ENCODE results near the gene POLR3A.

The POLR3A gene

GRCh38 chr10:77993620-77994019 lies 35.7 kb downstream of the POLR3A start:
- H3K9me3 ChIP-seq (ENCODE audit: insufficient read depth, low read length): no peaks in the 10 kb centered on the region
- peaks cover 9% of the 10 kb centered on the region for H3K36me3 ChIP-seq (replicated peaks; ENCODE audit: low read depth, low read length)
- H3K27me3 ChIP-seq (ENCODE audit: low read depth, low read length): no peaks in the 10 kb centered on the region
- H3K4me2 ChIP-seq (ENCODE audit: low read length): no peak overlapping the region
- no peak overlapping the region for H3K4me3 ChIP-seq (ENCODE audit: low read length)
- H3K79me2 ChIP-seq (ENCODE audit: low read length): no peaks in the 10 kb centered on the region
- H3K4me1 ChIP-seq (ENCODE audit: low read length): no peaks in the 10 kb centered on the region
- H3K9ac ChIP-seq (ENCODE audit: low read length): no peak overlapping the region
- H4K20me1 ChIP-seq (ENCODE audit: insufficient read depth, low read length): no peaks in the 10 kb centered on the region
- H2AFZ ChIP-seq (ENCODE audit: low read depth, low read length): no peak overlapping the region
- no peak overlapping the region for H3K27ac ChIP-seq (ENCODE audit: low read length)
- no peak for TF ChIP-seq EZH2phosphoT487 (IDR thresholded peaks at IDR 0.05; ENCODE audit: low read depth)
- no peak for TF ChIP-seq CTCF (IDR thresholded peaks at IDR 0.05; ENCODE audit: low read depth, low read length)

GRCh38 chr10:77989081-77989724 lies 40.1 kb downstream of the POLR3A start:
- no peak for TF ChIP-seq CTCF (IDR thresholded peaks at IDR 0.05; ENCODE audit: low read depth, low read length)
- H3K27ac ChIP-seq (ENCODE audit: low read length): no peak overlapping the region
- H3K9me3 ChIP-seq (ENCODE audit: insufficient read depth, low read length): no peaks in the 10 kb centered on the region
- H3K9ac ChIP-seq (ENCODE audit: low read length): no peak overlapping the region
- H3K4me2 ChIP-seq (ENCODE audit: low read length): no peak overlapping the region
- H2AFZ ChIP-seq (ENCODE audit: low read depth, low read length): no peak overlapping the region
- H3K4me1 ChIP-seq (ENCODE audit: low read length): no peaks in the 10 kb centered on the region
- no peaks in the 10 kb centered on the region for H4K20me1 ChIP-seq (ENCODE audit: insufficient read depth, low read length)
- H3K4me3 ChIP-seq (ENCODE audit: low read length): no peak overlapping the region
- no peaks in the 10 kb centered on the region for H3K27me3 ChIP-seq (ENCODE audit: low read depth, low read length)
- no peaks in the 10 kb centered on the region for H3K79me2 ChIP-seq (ENCODE audit: low read length)
- H3K36me3 ChIP-seq (replicated peaks; ENCODE audit: low read depth, low read length): peaks cover 13% of the 10 kb centered on the region

GRCh38 chr10:77987671-77988255 lies 41.6 kb downstream of the POLR3A start:
- Histone ChIP-seq H2AFZ (ENCODE audit: low read depth, low read length) (no peak overlapping the region), H3K9ac (ENCODE audit: low read length) (no peak overlapping the region), H3K27ac (ENCODE audit: low read length) (no peak overlapping the region), H3K27me3 (ENCODE audit: low read depth, low read length) (no peaks in the 10 kb centered on the region), H3K4me3 (ENCODE audit: low read length) (no peak overlapping the region), H3K79me2 (ENCODE audit: low read length) (no peaks in the 10 kb centered on the region), H4K20me1 (ENCODE audit: insufficient read depth, low read length) (no peaks in the 10 kb centered on the region), H3K4me1 (ENCODE audit: low read length) (no peaks in the 10 kb centered on the region), H3K36me3 (replicated peaks; ENCODE audit: low read depth, low read length) (peaks cover 7% of the 10 kb centered on the region), H3K9me3 (ENCODE audit: insufficient read depth, low read length) (no peaks in the 10 kb centered on the region), H3K4me2 (ENCODE audit: low read length) (no peak overlapping the region)
- TF ChIP-seq EZH2phosphoT487 (IDR thresholded peaks at IDR 0.05; ENCODE audit: low read depth) (no peak), CTCF (IDR thresholded peaks at IDR 0.05; ENCODE audit: low read depth, low read length) (no peak)

GRCh38 chr10:77984986-77985385 lies 44.3 kb downstream of the POLR3A start:
- Histone ChIP-seq H3K27me3 (ENCODE audit: low read depth, low read length) (no peaks in the 10 kb centered on the region), H3K27ac (ENCODE audit: low read length) (no peak overlapping the region), H3K9ac (ENCODE audit: low read length) (no peak overlapping the region), H3K4me2 (ENCODE audit: low read length) (no peak overlapping the region), H3K9me3 (ENCODE audit: insufficient read depth, low read length) (no peaks in the 10 kb centered on the region), H3K4me3 (ENCODE audit: low read length) (no peak overlapping the region), H4K20me1 (ENCODE audit: insufficient read depth, low read length) (no peaks in the 10 kb centered on the region), H3K36me3 (replicated peaks; ENCODE audit: low read depth, low read length) (peaks cover 13% of the 10 kb centered on the region), H3K4me1 (ENCODE audit: low read length) (no peaks in the 10 kb centered on the region), H2AFZ (ENCODE audit: low read depth, low read length) (no peak overlapping the region), H3K79me2 (ENCODE audit: low read length) (no peaks in the 10 kb centered on the region)
- TF ChIP-seq EZH2phosphoT487 (IDR thresholded peaks at IDR 0.05; ENCODE audit: low read depth) (no peak), CTCF (IDR thresholded peaks at IDR 0.05; ENCODE audit: low read depth, low read length) (no peak)

Data from OCI-LY3 (cell line).